Ishikawa (cell line): ENCODE results near the gene EIF1AX.

Experiments
- CEBPB ChIP-seq: IDR thresholded peaks from 2 replicates; pipeline ENCODE4 v1.6.1; 2012
- EP300 ChIP-seq: IDR thresholded peaks from 2 replicates; pipeline ENCODE4 v1.6.1; 2012; ENCODE audit warnings: borderline replicate concordance
- FOXM1 ChIP-seq: IDR thresholded peaks from 2 replicates; pipeline ENCODE4 v1.6.1; 2012; ENCODE audit warnings: low read depth, borderline replicate concordance
- NFIC ChIP-seq: IDR thresholded peaks from 2 replicates; pipeline ENCODE4 v1.6.1; 2012
- TAF1 ChIP-seq: IDR thresholded peaks from 2 replicates; pipeline ENCODE4 v1.6.1; 2012; ENCODE audit warnings: low read depth, mild to moderate bottlenecking
- TCF12 ChIP-seq: IDR thresholded peaks from 2 replicates; pipeline ENCODE4 v1.6.1; 2012; ENCODE audit warnings: low read depth
- TEAD4 ChIP-seq: IDR thresholded peaks from 2 replicates; pipeline ENCODE4 v1.6.1; 2012
- ZBTB7A ChIP-seq: IDR thresholded peaks from 2 replicates; pipeline ENCODE4 v1.6.1; 2012; ENCODE audit warnings: low read depth
- TF ChIP-seq, protein P1 (sequence below): IDR thresholded peaks from 2 replicates; pipeline ENCODE4 v1.6.1; 2012; ENCODE audit warnings: low read depth, mild to moderate bottlenecking
- TF ChIP-seq, protein P2 (sequence below): IDR thresholded peaks from 2 replicates; pipeline ENCODE4 v1.6.1; 2012

DNA sequence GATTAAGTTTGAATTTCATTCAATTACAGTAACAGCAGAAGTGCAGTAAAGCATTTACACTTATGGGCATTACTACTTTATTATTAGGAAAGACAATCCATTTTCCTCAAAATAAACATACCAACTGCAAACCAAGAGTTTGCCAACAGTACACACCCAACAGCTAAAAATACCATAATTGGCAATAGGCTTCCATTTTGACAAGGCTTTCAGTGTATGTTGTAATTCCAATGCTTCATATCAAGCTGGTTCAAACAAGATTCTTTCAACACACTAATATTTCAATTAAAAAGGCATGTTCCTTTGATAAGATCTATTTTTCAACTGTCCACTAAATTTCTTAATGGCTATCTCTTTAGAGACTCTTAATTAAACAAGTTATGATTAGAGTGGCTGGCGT lies 12.1 kb downstream of the EIF1AX start:
- TF ChIP-seq, protein P1, sequence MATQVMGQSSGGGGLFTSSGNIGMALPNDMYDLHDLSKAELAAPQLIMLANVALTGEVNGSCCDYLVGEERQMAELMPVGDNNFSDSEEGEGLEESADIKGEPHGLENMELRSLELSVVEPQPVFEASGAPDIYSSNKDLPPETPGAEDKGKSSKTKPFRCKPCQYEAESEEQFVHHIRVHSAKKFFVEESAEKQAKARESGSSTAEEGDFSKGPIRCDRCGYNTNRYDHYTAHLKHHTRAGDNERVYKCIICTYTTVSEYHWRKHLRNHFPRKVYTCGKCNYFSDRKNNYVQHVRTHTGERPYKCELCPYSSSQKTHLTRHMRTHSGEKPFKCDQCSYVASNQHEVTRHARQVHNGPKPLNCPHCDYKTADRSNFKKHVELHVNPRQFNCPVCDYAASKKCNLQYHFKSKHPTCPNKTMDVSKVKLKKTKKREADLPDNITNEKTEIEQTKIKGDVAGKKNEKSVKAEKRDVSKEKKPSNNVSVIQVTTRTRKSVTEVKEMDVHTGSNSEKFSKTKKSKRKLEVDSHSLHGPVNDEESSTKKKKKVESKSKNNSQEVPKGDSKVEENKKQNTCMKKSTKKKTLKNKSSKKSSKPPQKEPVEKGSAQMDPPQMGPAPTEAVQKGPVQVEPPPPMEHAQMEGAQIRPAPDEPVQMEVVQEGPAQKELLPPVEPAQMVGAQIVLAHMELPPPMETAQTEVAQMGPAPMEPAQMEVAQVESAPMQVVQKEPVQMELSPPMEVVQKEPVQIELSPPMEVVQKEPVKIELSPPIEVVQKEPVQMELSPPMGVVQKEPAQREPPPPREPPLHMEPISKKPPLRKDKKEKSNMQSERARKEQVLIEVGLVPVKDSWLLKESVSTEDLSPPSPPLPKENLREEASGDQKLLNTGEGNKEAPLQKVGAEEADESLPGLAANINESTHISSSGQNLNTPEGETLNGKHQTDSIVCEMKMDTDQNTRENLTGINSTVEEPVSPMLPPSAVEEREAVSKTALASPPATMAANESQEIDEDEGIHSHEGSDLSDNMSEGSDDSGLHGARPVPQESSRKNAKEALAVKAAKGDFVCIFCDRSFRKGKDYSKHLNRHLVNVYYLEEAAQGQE = no peak
- TF ChIP-seq TEAD4 = no peak
- TF ChIP-seq, protein P2, sequence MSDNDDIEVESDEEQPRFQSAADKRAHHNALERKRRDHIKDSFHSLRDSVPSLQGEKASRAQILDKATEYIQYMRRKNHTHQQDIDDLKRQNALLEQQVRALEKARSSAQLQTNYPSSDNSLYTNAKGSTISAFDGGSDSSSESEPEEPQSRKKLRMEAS = no peak
- no peak for TF ChIP-seq FOXM1
- no peak for TF ChIP-seq TAF1
- TF ChIP-seq CEBPB = no peak
- TF ChIP-seq NFIC = no peak
- TF ChIP-seq EP300 = no peak
- no peak for TF ChIP-seq ZBTB7A
- TF ChIP-seq TCF12 = no peak
